Smooth muscle cell of the brain vasculature (primary cell): Measurements from ENCODE around the gene PGD.
"Not testable (repeated sequence)": the region's sequence is repeated elsewhere in the genome, so short reads cannot be mapped to it uniquely, and the experiment has no call there.

Source experiments
- DNase-seq: peaks from one replicate; pipeline ENCODE4 v3.0.0-alpha.2; 2012; ENCODE audit warnings: low read depth, low spot score

Gene PGD

GRCh38 chr1:10398278-10398733, 558 bp upstream of the PGD start:
- DNase-seq, result no peak

- DNase-seq, result no peak
These were observed 629 bp downstream of the PGD start for GRCh38 chr1:10399444-10399941.

- no peak for DNase-seq
These were observed 1.1 kb downstream of the PGD start for GRCh38 chr1:10400013-10400412.

DNA sequence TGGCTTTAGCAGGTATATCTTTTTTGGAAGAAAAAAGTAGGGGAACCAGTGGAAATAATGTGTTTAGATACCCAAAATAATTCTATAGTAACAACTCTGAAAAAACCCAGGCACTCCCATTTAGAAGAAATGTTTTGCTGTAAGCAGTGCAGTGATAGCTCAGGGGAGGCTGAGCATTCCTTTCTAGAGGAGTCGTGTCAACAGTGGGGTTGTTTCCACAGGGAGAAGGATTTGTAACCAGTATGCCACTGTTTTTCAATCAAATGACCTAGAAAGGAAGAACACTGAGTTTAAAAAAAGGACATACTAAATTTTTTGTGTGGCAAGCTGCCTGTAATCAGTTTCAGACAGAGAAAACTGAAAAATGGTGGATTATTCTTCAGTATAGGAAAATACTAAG, 2.4 kb downstream of the PGD start:
- DNase-seq, result no peak

DNA sequence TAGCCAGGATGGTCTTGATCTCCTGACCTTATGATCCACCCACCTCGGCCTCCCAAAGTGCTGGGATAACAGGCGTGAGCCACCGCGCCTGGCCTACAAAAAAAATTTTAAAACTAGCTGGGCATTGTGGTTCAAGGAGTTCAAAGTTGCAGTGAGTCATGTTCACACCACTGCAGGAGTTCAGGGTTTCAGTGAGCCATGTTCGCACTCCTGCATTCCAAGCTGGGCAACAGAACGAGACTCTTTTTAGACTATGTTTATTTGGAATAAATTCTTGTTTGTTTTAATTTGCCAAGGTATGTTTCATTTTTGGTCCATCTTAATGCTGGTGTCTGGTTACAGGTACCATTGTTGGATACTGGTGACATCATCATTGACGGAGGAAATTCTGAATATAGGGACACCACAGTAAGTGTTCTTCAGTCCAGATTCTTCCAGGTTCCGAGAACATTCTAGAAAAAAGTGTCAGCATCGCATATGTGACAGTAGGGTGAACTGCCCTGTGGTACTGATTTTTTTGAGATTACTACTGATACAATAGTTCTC, 3.9 kb downstream of the PGD start:
- DNase-seq, result peak; percentile 57

- DNase-seq, result no peak
These were observed 8.3 kb downstream of the PGD start for GRCh38 chr1:10407201-10407600.

- no peak for DNase-seq
These were observed 16.5 kb downstream of the PGD start for GRCh38 chr1:10415211-10415930.

GRCh38 chr1:10415967-10416366, 17.1 kb downstream of the PGD start:
- DNase-seq, result not testable (repeated sequence)

DNA sequence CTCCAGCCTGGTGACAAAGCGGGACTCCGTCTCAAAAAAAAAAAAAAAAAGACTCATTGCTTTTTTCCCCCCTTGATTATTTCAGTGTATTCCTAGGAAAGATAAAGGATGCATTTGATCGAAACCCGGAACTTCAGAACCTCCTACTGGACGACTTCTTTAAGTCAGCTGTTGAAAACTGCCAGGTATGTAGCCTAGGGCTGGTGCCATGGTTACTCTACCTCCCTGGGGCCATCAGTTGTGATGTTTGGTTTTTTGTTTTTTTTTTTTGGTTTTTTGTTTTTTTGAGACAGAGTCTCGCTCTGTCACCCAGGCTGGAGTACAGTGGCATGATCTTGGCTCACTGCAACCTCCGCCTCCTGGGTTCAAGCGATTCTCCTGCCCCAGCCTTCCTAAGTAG, 19.9 kb downstream of the PGD start:
- DNase-seq, result not testable (repeated sequence)

GRCh38 chr1:10419351-10419750, 20.5 kb downstream of the PGD start:
- DNase-seq, result no peak

- DNase-seq, result no peak
These were observed 22.8 kb downstream of the PGD start for GRCh38 chr1:10421637-10422036.

DNA sequence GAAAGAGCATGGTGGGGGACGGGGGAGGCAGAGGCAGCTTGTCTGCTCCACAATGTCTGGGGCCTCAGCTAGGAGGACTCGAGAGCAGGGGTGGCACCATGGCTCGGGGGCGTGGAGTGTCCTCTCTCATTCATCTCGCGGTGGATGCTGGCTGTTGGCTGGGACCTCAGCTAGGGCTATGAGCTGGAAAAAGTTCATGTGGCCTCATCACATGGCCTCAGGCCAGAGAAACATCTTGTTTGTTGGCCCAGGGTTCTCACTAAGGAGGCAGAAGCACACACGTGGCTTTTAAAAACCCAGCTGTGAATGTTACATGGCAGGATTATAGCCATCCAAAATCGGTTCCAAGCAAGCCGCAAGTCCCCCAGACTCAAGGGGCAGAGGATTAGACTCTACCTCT, 25.2 kb downstream of the PGD start:
- no peak for DNase-seq

GRCh38 chr1:10424651-10425050, 25.8 kb downstream of the PGD start:
- no peak for DNase-seq

DNA sequence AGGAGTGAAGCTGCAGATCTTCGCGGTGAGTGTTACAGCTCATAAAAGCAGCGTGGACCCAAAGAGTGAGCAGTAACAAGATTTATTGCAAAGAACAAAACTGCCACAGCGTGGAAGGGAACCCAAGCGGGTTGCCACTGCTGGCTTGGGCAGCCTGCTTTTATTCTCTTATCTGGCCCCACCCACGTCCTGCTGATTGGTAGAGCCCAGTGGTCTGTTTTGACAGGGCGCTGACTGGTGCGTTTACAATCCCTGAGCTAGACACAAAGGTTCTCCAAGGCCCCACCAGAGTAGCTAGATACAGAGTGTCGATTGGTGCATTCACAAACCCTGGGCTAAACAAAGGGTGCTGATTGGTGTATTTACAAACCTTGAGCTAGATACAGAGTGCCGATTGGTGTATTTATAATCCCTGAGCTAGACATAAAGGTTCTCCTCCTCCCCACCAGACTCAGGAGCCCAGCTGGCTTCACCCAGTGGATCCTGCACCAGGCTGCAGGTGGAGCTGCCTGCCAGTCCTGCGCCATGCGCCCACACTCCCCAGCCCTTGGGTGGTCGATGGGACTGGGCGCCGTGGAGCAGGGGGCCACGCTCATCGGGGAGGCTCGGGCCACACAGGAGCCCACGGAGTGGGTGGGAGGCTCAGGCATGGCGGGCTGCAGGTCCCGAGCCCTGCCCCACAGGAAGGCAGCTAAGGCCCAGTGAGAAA, 27.1 kb downstream of the PGD start:
- DNase-seq, result not testable (repeated sequence)

DNA sequence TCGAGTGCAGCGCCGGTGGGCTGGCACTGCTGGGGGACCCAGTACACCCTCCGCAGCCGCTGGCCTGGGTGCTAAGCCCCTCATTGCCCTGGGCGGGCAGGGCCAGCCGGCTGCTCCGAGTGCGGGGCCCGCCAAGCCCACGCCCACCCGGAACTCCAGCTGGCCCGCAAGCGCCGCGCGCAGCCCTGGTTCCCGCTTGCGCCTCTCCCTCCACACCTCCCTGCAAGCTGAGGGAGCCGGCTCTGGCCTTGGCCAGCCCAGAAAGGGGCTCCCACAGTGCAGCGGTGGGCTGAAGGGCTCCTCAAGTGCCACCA, 27.6 kb downstream of the PGD start:
- DNase-seq, result not testable (repeated sequence)

DNA sequence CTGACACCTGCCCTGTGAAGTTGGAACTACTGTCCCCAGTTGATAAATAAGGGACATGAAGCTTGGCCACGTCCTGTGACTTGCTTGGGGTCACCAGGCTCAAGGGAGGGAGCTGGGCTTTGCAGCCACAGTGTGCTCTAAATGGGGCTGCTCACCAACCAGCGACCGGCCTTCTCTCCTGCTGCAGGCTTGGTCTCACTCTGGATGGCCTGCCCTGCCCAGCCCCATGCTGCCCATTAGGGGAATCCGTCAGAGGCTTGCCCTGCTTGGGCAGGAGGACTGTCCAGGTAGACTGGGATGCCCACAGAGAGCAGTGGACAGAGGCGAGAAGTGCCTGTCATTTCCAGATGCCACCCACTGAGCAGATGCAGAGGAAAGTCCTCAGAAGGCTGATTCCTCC, 30.1 kb downstream of the PGD start:
- no peak for DNase-seq

GRCh38 chr1:10429868-10430215, 31.0 kb downstream of the PGD start:
- DNase-seq, result no peak

DNA sequence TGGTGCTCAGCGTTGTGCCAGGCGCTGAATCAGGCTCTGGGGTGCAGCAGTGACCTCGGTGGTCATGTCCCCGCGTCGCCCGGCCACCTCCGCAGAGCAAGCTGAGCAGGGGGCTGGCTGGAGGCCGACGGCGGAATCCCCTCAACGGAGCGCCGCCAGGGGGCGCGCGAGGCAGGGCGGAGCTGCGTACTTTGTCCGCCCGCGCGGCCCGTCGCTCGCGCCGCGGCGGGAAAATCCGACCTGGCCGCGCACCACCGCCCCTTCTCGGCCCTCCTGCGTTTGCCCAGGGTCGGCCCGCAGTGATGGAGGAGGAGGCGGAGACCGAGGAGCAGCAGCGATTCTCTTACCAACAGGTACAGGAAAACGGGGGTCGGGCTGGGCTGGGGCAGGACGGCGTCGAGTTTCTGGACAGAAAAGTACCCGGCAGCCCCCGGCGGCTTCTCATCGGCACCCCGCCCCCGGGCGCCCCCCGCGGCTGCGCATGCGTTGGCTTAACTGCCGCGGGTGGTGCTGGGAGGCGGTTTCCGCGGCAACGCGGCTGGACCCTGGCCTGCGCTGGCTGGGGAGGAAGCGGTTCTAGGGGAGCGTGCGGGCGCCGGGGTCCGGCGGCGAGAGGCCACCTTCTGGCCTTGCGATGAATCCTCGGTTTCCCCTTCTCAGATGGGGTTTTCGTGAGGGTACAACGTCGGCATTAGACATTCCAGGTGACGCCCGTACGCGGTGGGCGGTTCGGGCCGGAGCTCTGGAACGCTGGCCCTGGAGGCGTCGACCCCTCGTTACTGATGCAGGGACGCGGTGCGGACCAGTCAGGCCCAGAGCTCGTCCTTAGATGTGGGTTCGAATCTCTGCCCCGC, 31.6 kb downstream of the PGD start, which contains the start of gene CENPS:
Gene CENPS (plus strand): TSS at position 218 of the 854 bp plus-strand sequence. CDS start 85 bp downstream, at position 303.
- DNase-seq, result peak; percentile 73

DNA sequence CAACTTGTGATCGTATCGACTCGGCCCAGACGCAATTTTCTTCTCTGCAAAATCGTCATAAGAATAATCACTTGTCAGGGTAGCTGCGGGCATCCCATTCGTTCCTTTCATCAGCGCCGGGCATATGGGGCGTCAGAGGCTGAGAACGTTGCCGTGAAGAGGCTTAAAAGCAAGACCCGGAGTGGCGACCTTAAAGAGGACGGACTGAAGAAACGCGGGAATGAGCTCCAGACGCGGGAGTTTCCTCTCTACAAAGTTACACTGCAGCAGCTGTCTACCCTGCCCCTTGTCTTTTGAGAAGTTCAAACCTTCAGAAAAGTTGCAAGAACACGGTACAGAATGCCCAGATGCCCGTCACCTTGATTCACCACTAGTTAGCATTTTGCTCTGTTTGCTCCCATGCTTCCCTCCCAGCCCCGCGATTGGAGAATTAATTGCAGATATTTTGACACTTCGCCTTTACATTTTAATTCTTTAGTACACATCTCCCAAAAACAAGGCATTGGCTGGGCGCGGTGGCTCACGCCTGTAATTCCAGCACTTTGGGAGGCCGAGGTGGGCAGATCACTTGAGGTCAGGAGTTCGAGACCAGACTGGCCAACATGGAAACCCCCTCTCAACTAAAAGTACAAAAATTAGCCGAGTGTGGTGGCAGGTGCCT, 32.3 kb downstream of the PGD start:
- DNase-seq, result no peak

DNA sequence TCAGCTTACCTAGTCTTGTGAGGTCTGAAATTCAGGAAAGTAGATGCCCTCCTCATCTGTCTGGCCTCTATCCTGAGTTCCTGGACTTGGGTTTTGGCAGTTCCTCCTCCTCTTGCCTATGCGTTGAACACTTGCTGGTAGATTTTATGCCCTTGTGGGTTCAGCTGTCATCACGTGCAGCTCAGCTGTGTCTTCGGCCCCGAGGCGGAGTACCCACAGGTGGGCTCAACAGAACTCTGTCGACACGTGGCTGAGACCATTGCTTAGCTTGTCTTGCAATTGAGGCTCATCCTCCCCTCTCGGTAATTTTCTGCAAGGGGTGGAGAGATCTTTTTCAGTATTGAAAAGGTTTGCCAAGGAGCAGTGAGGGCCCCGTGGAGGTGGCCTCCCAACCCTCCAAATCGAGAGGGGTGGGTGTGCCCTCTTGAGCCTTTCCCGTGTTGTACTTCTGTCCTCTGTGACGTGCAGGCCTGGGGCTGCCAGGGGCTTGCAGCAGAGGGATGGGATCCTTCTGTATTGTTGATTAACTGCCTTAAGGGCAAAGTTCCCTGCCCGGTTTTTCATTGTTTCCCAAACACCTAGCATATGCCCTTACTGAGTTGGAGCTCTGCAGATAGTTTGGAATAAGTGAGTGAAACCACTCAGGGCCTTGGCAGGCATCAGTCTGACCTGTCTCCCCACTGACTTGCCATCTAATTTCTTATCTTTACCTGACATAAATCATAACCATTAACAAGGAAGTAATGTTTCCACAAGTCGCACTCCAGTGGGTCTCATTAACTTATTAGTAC, 34.2 kb downstream of the PGD start:
- no peak for DNase-seq

- DNase-seq, result no peak
These were observed 34.9 kb downstream of the PGD start for GRCh38 chr1:10433790-10434189.
